Dedifferentiated amniotic fluid mesenchymal stem cell (primary cell): ENCODE results near the gene AGTRAP.

Experiments
- DNase-seq: peaks from one replicate; pipeline ENCODE4 v3.0.0-alpha.2; 2016; ENCODE audit errors: extremely low spot score

The AGTRAP gene

DNA sequence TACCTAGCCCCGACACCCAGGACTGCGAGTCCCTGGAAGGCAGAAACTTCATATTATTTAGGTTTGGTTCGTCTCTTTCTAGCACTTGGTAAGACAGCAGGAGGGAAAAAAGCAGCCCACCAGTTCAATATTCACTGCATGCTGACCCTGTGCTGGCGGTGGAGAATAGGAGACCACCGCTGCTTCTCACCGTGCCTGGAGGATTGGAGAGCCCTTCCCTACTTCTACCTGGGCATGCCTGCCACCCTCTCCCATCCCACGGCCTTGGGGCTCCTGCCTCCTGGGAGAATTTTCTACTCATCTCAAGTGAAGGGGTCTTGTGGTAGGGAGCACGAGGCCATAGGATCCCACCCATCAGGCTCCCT, 64.4 kb downstream of the AGTRAP start:
- no peak for DNase-seq
